Neutrophil (primary cell): ENCODE data around the gene OR10J4.

Source experiments
- H3K27ac ChIP-seq: fragments of 200-600 bp; sonication (generic); 2 replicates; pipeline ENCODE4 v1.5.1; 2016; ENCODE audit warnings: mild to moderate bottlenecking, moderate library complexity
- H3K27me3 ChIP-seq: fragments of 200-600 bp; sonication (generic); 2 replicates; pipeline ENCODE4 v1.6.0; 2016; ENCODE audit warnings: mild to moderate bottlenecking
- H3K36me3 ChIP-seq: fragments of 200-600 bp; sonication (generic); 2 replicates; pipeline ENCODE4 v1.5.1; 2017
- H3K4me1 ChIP-seq, 2 experiments: fragments of 200-600 bp in 1 of 2; sonication (generic) in 1 of 2; 1 replicate in 1 of 2; 2 replicates in 1 of 2; pipeline versions ENCODE4 v1.5.1 to v1.6.1; 2013 to 2016; ENCODE audit warnings: low read depth in 1 of 2, low read length in 1 of 2, mild to moderate bottlenecking in 1 of 2, moderate library complexity in 1 of 2; ENCODE audit not compliant: control insufficient read depth in 1 of 2, insufficient read depth in 1 of 2
- H3K4me3 ChIP-seq, 2 experiments: fragments of 200-600 bp in 1 of 2; sonication (generic) in 1 of 2; 1 replicate in 1 of 2; 2 replicates in 1 of 2; pipeline ENCODE4 v1.5.1; 2013 to 2016; ENCODE audit warnings: low read depth in 1 of 2, low read length in 1 of 2, mild to moderate bottlenecking in 1 of 2, moderate library complexity in 1 of 2
- H3K9me3 ChIP-seq: fragments of 200-600 bp; sonication (generic); 2 replicates; pipeline ENCODE4 v1.5.1; 2016
- TF ChIP-seq, protein P1 (sequence below): fragments of 200-600 bp; sonication (generic); IDR thresholded peaks from 2 replicates; pipeline ENCODE4 v1.5.1; 2016; ENCODE audit warnings: antibody characterized with exemption

The OR10J4 gene

GRCh38 chr1:159465191-159465603 is 33.2 kb downstream of the OR10J4 start:
- H3K9me3 ChIP-seq, result no peaks in the 10 kb centered on the region
- no peaks in the 10 kb centered on the region for H3K27me3 ChIP-seq
- no peaks in the 10 kb centered on the region for H3K36me3 ChIP-seq
- no peak overlapping the region for H3K4me3 ChIP-seq
- H3K27ac ChIP-seq, result no peak overlapping the region
- TF ChIP-seq, protein P1, sequence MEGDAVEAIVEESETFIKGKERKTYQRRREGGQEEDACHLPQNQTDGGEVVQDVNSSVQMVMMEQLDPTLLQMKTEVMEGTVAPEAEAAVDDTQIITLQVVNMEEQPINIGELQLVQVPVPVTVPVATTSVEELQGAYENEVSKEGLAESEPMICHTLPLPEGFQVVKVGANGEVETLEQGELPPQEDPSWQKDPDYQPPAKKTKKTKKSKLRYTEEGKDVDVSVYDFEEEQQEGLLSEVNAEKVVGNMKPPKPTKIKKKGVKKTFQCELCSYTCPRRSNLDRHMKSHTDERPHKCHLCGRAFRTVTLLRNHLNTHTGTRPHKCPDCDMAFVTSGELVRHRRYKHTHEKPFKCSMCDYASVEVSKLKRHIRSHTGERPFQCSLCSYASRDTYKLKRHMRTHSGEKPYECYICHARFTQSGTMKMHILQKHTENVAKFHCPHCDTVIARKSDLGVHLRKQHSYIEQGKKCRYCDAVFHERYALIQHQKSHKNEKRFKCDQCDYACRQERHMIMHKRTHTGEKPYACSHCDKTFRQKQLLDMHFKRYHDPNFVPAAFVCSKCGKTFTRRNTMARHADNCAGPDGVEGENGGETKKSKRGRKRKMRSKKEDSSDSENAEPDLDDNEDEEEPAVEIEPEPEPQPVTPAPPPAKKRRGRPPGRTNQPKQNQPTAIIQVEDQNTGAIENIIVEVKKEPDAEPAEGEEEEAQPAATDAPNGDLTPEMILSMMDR, result no peak
- no peaks in the 10 kb centered on the region for H3K4me1 ChIP-seq

GRCh38 chr1:159468321-159468720 is 36.3 kb downstream of the OR10J4 start:
- H3K36me3 ChIP-seq, result no peaks in the 10 kb centered on the region
- no peak overlapping the region for H3K27ac ChIP-seq
- no peak overlapping the region for H3K4me3 ChIP-seq
- no peaks in the 10 kb centered on the region for H3K4me1 ChIP-seq
- TF ChIP-seq, protein P1, result no peak
- no peaks in the 10 kb centered on the region for H3K9me3 ChIP-seq
- H3K27me3 ChIP-seq, result no peaks in the 10 kb centered on the region

DNA sequence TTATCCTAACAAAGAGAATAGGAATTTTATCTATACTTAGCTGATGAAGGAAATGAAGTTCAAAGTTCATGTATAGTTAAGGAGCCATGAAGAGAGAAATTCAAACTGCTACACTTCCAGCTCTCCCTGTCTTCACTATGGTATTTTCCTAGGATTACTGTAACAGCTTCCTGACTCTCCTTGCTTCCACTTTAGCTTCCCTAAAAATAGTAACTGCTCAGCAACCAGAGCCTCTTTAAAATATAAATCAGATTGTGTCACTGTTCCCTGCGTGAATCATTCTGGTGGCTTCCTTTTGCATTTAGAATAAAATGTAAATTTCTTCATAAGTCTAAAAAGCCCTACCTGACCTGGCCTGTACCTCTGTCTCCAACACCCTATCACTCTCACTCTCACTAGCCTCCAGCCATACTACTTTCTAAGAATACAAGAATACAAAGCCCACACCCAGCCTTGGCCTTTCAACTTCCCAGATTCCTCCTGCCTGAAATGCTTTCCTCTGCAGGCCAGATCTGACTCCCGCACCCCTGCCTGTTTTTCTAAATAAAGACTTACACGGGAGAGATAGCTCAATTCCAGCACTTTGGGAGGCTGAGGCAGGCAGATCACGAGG is 38.0 kb downstream of the OR10J4 start:
- no peaks in the 10 kb centered on the region for H3K9me3 ChIP-seq
- H3K4me3 ChIP-seq, result no peak overlapping the region
- no peaks in the 10 kb centered on the region for H3K4me1 ChIP-seq
- no peak overlapping the region for H3K27ac ChIP-seq
- no peaks in the 10 kb centered on the region for H3K36me3 ChIP-seq
- no peaks in the 10 kb centered on the region for H3K27me3 ChIP-seq
- TF ChIP-seq, protein P1, result no peak

- Histone ChIP-seq H3K4me3 (no peak overlapping the region), H3K27ac (no peak overlapping the region), H3K9me3 (no peaks in the 10 kb centered on the region), H3K4me1 (no peaks in the 10 kb centered on the region), H3K36me3 (no peaks in the 10 kb centered on the region), H3K27me3 (no peaks in the 10 kb centered on the region)
- TF ChIP-seq, protein P1, result no peak
These were observed 41.3 kb downstream of the OR10J4 start for GRCh38 chr1:159473335-159473734.

GRCh38 chr1:159474926-159475325 is 42.9 kb downstream of the OR10J4 start:
- Histone ChIP-seq H3K27ac (no peak overlapping the region), H3K27me3 (no peaks in the 10 kb centered on the region), H3K36me3 (no peaks in the 10 kb centered on the region), H3K4me3 (no peak overlapping the region), H3K9me3 (no peaks in the 10 kb centered on the region), H3K4me1 (no peaks in the 10 kb centered on the region)
- TF ChIP-seq, protein P1, result no peak
